ENCODE data around the gene NTRK2.

DNA sequence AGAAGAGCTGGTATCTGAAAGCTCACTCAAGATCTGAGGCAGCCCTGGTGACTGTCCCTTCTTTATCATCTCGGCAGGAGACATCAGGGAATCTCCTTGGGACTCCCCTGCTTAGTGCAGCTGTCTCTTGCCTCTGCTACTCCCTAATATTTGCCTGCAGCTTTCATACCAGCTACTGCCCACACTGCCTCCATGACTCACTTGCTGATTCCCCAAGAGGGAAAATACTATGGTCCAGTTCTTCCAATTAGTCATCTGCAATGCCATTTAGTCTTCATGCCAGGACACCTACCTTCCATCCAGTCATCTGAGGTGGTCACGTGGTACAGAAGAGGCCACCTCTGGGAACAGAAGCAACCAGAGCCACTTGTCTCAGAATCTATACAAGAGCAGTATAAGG is 270.8 kb downstream of the NTRK2 start:
- no peak for TF ChIP-seq SUZ12 (IDR thresholded peaks at IDR 0.05)
- TF ChIP-seq FOXA1 (IDR thresholded peaks at IDR 0.05): no peak
- no peak for TF ChIP-seq FOXK2 (IDR thresholded peaks at IDR 0.05)
- TF ChIP-seq NFRKB (IDR thresholded peaks at IDR 0.05): no peak
- no peak for TF ChIP-seq BHLHE40 (IDR thresholded peaks at IDR 0.05; ENCODE audit: borderline replicate concordance)
- TF ChIP-seq ELF4 (IDR thresholded peaks at IDR 0.05): no peak
- no peak for TF ChIP-seq FOXM1 (IDR thresholded peaks at IDR 0.05; ENCODE audit: borderline replicate concordance)
- TF ChIP-seq ZNF384 (IDR thresholded peaks at IDR 0.05): no peak
- TF ChIP-seq, protein P1, sequence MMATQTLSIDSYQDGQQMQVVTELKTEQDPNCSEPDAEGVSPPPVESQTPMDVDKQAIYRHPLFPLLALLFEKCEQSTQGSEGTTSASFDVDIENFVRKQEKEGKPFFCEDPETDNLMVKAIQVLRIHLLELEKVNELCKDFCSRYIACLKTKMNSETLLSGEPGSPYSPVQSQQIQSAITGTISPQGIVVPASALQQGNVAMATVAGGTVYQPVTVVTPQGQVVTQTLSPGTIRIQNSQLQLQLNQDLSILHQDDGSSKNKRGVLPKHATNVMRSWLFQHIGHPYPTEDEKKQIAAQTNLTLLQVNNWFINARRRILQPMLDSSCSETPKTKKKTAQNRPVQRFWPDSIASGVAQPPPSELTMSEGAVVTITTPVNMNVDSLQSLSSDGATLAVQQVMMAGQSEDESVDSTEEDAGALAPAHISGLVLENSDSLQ (IDR thresholded peaks at IDR 0.05): no peak
- no peak for TF ChIP-seq ARNT (IDR thresholded peaks at IDR 0.05)
- no peak for TF ChIP-seq SP1 (IDR thresholded peaks at IDR 0.05)
- TF ChIP-seq CTBP1 (IDR thresholded peaks at IDR 0.05; ENCODE audit: borderline replicate concordance): no peak
- no peak for TF ChIP-seq HDGF (IDR thresholded peaks at IDR 0.05; ENCODE audit: borderline replicate concordance)
- TF ChIP-seq LEF1 (IDR thresholded peaks at IDR 0.05; ENCODE audit: borderline replicate concordance): no peak

All from HEK293T (cell line).